ENCODE data around the gene PJA2. TPM values are rescaled to one million over a fixed set of nuclear protein-coding genes. Genes with fewer than 3 reads are reported as not detected.

Gene PJA2
- total RNA-seq, 4 donors from 2014 or later = 28.8 to 75.5 (median 51.4) TPM

- TF ChIP-seq POLR2A (IDR thresholded peaks at IDR 0.05) = no peak
- TF ChIP-seq, protein P1, sequence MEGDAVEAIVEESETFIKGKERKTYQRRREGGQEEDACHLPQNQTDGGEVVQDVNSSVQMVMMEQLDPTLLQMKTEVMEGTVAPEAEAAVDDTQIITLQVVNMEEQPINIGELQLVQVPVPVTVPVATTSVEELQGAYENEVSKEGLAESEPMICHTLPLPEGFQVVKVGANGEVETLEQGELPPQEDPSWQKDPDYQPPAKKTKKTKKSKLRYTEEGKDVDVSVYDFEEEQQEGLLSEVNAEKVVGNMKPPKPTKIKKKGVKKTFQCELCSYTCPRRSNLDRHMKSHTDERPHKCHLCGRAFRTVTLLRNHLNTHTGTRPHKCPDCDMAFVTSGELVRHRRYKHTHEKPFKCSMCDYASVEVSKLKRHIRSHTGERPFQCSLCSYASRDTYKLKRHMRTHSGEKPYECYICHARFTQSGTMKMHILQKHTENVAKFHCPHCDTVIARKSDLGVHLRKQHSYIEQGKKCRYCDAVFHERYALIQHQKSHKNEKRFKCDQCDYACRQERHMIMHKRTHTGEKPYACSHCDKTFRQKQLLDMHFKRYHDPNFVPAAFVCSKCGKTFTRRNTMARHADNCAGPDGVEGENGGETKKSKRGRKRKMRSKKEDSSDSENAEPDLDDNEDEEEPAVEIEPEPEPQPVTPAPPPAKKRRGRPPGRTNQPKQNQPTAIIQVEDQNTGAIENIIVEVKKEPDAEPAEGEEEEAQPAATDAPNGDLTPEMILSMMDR (IDR thresholded peaks at IDR 0.05) = no peak
- WGBS, 2 donors = 56 to 62% methylated on average over 3 to 4 of the region's 4 CpGs
- no peaks in the 10 kb centered on the region for H3K4me1 ChIP-seq
- no peak overlapping the region for H3K27ac ChIP-seq
- no peak overlapping the region for H3K4me3 ChIP-seq
- DNase-seq = no peak
- H3K36me3 ChIP-seq = no peaks in the 10 kb centered on the region
- H3K9me3 ChIP-seq = no peaks in the 10 kb centered on the region
- intact Hi-C loops (cut with DNase I) = no loop called here
- no peaks in the 10 kb centered on the region for H3K27me3 ChIP-seq
Measured at GRCh38 chr5:109316634-109317033, 93.1 kb downstream of the PJA2 start.

DNA sequence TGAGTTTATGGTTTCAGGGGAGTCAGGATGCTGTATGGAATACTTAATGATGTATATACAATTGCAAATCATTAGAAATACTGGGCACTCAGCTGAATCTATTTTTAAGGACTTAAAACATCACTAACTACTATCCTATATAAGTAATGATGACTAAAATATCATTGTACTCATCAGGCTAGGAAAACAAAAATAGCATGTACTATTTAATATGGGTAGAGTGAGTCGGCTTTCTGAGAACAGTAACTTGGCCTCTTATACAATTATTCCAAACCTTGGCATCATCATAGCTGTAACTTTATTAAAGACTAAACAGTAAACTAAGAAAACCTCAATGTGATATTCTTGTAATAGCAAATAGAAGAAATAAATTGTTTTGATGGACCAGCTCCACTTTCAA, 94.5 kb downstream of the PJA2 start:
- no peak overlapping the region for H3K27ac ChIP-seq
- H3K4me3 ChIP-seq = no peak overlapping the region
- no peaks in the 10 kb centered on the region for H3K4me1 ChIP-seq
- no peak for DNase-seq
- no peaks in the 10 kb centered on the region for H3K27me3 ChIP-seq
- TF ChIP-seq, protein P1 (IDR thresholded peaks at IDR 0.05) = no peak
- TF ChIP-seq POLR2A (IDR thresholded peaks at IDR 0.05) = no peak
- no peaks in the 10 kb centered on the region for H3K9me3 ChIP-seq
- intact Hi-C loops (cut with DNase I) = no loop called here
- no peaks in the 10 kb centered on the region for H3K36me3 ChIP-seq
- WGBS, 2 donors = 72 to 88% methylated on average over 1 of the region's 1 CpG

GRCh38 chr5:109313127-109313526, 96.6 kb downstream of the PJA2 start:
- H3K27me3 ChIP-seq = no peaks in the 10 kb centered on the region
- H3K9me3 ChIP-seq = no peaks in the 10 kb centered on the region
- no peak overlapping the region for H3K27ac ChIP-seq
- H3K4me1 ChIP-seq = no peaks in the 10 kb centered on the region
- WGBS, 2 donors = 86 to 88% methylated on average over 2 of the region's 2 CpGs
- intact Hi-C loops (cut with DNase I) = no loop called here
- no peak overlapping the region for H3K4me3 ChIP-seq
- no peaks in the 10 kb centered on the region for H3K36me3 ChIP-seq
- TF ChIP-seq, protein P1 (IDR thresholded peaks at IDR 0.05) = no peak
- TF ChIP-seq POLR2A (IDR thresholded peaks at IDR 0.05) = no peak
- DNase-seq = no peak

- no peak overlapping the region for H3K4me3 ChIP-seq
- H3K36me3 ChIP-seq = no peaks in the 10 kb centered on the region
- DNase-seq = no peak
- WGBS, 2 donors = 83 to 87% methylated on average over 2 of the region's 2 CpGs
- H3K4me1 ChIP-seq = no peaks in the 10 kb centered on the region
- H3K27ac ChIP-seq = no peak overlapping the region
- TF ChIP-seq POLR2A (IDR thresholded peaks at IDR 0.05) = no peak
- TF ChIP-seq, protein P1 (IDR thresholded peaks at IDR 0.05) = no peak
- no peaks in the 10 kb centered on the region for H3K9me3 ChIP-seq
- intact Hi-C loops (cut with DNase I) = no loop called here
- no peaks in the 10 kb centered on the region for H3K27me3 ChIP-seq
Measured at GRCh38 chr5:109312695-109313094, 97.1 kb downstream of the PJA2 start.

DNA sequence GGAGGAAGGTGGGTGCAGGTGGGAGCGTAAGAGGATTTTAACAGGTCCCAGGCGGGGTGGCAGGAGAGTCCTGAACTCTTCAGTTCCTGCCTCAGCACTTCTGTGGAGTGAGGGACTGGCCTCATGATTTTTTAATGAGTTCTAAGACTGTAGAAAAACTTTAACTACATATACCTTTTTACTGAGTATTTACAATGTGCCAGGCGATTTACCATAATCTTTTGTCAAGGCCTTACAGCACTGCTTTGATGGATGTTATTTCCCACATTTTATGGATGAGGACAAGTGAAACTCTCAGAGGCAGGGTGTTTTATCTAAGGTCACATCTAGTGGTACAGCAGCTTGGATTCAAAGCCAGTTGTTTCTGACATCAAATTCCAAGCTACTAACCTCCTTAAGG, 99.5 kb downstream of the PJA2 start:
- 76 to 88% methylated on average over 3 of the region's 3 CpGs for WGBS, 2 donors
- H3K27me3 ChIP-seq = no peaks in the 10 kb centered on the region
- no peaks in the 10 kb centered on the region for H3K9me3 ChIP-seq
- H3K27ac ChIP-seq = no peak overlapping the region
- intact Hi-C loops (cut with DNase I) = no loop called here
- no peak for DNase-seq
- no peaks in the 10 kb centered on the region for H3K36me3 ChIP-seq
- no peak for TF ChIP-seq POLR2A (IDR thresholded peaks at IDR 0.05)
- TF ChIP-seq, protein P1 (IDR thresholded peaks at IDR 0.05) = no peak
- no peaks in the 10 kb centered on the region for H3K4me1 ChIP-seq
- H3K4me3 ChIP-seq = no peak overlapping the region
